ENCODE results near the gene TRPM3. TPM values are rescaled to one million over a fixed set of nuclear protein-coding genes. Genes with fewer than 3 reads are reported as not detected.

The TRPM3 gene
- total and polyA plus RNA-seq, 2 of the 13 experiments (the other 11 are each of a cell fraction or from before 2014, with no cell fraction given): not detected

GRCh38 chr9:70517926-70518610, 603.4 kb downstream of the TRPM3 start:
- H3K4me2 ChIP-seq (ENCODE audit: low read depth, low read length): no peak overlapping the region
- intact Hi-C loops (cut with micrococcal nuclease; ENCODE audit: unreplicated experiment): no loop called here
- no peak overlapping the region for H3K4me3 ChIP-seq (replicated peaks in 1 of 3; ENCODE audit: insufficient read depth in 1 of 3, low read depth in 2 of 3, low read length in 3 of 3)
- H3K79me2 ChIP-seq (ENCODE audit: insufficient read depth, low read length): no peaks in the 10 kb centered on the region
- TF ChIP-seq FIP1L1 (IDR thresholded peaks at IDR 0.05; ENCODE audit: borderline replicate concordance, insufficient read depth, low read depth, low read length): no peak
- TF ChIP-seq RXRB (CRISPR knock-in tag; IDR thresholded peaks at IDR 0.05; ENCODE audit: borderline replicate concordance): no peak
- TF ChIP-seq, protein P1, sequence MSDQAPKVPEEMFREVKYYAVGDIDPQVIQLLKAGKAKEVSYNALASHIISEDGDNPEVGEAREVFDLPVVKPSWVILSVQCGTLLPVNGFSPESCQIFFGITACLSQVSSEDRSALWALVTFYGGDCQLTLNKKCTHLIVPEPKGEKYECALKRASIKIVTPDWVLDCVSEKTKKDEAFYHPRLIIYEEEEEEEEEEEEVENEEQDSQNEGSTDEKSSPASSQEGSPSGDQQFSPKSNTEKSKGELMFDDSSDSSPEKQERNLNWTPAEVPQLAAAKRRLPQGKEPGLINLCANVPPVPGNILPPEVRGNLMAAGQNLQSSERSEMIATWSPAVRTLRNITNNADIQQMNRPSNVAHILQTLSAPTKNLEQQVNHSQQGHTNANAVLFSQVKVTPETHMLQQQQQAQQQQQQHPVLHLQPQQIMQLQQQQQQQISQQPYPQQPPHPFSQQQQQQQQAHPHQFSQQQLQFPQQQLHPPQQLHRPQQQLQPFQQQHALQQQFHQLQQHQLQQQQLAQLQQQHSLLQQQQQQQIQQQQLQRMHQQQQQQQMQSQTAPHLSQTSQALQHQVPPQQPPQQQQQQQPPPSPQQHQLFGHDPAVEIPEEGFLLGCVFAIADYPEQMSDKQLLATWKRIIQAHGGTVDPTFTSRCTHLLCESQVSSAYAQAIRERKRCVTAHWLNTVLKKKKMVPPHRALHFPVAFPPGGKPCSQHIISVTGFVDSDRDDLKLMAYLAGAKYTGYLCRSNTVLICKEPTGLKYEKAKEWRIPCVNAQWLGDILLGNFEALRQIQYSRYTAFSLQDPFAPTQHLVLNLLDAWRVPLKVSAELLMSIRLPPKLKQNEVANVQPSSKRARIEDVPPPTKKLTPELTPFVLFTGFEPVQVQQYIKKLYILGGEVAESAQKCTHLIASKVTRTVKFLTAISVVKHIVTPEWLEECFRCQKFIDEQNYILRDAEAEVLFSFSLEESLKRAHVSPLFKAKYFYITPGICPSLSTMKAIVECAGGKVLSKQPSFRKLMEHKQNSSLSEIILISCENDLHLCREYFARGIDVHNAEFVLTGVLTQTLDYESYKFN (CRISPR knock-in tag; conservative IDR thresholded peaks at IDR 0.05): no peak
- TF ChIP-seq, protein P2, sequence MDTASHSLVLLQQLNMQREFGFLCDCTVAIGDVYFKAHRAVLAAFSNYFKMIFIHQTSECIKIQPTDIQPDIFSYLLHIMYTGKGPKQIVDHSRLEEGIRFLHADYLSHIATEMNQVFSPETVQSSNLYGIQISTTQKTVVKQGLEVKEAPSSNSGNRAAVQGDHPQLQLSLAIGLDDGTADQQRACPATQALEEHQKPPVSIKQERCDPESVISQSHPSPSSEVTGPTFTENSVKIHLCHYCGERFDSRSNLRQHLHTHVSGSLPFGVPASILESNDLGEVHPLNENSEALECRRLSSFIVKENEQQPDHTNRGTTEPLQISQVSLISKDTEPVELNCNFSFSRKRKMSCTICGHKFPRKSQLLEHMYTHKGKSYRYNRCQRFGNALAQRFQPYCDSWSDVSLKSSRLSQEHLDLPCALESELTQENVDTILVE (CRISPR knock-in tag; IDR thresholded peaks at IDR 0.05): no peak
- TF ChIP-seq MAFK (conservative IDR thresholded peaks at IDR 0.05 in 1 of 2, IDR thresholded peaks at IDR 0.05 in 1 of 2; ENCODE audit: low read length in 2 of 2): peak; percentile 50 to 75; a peak in 3 of 4 replicates
- TF ChIP-seq, protein P3, sequence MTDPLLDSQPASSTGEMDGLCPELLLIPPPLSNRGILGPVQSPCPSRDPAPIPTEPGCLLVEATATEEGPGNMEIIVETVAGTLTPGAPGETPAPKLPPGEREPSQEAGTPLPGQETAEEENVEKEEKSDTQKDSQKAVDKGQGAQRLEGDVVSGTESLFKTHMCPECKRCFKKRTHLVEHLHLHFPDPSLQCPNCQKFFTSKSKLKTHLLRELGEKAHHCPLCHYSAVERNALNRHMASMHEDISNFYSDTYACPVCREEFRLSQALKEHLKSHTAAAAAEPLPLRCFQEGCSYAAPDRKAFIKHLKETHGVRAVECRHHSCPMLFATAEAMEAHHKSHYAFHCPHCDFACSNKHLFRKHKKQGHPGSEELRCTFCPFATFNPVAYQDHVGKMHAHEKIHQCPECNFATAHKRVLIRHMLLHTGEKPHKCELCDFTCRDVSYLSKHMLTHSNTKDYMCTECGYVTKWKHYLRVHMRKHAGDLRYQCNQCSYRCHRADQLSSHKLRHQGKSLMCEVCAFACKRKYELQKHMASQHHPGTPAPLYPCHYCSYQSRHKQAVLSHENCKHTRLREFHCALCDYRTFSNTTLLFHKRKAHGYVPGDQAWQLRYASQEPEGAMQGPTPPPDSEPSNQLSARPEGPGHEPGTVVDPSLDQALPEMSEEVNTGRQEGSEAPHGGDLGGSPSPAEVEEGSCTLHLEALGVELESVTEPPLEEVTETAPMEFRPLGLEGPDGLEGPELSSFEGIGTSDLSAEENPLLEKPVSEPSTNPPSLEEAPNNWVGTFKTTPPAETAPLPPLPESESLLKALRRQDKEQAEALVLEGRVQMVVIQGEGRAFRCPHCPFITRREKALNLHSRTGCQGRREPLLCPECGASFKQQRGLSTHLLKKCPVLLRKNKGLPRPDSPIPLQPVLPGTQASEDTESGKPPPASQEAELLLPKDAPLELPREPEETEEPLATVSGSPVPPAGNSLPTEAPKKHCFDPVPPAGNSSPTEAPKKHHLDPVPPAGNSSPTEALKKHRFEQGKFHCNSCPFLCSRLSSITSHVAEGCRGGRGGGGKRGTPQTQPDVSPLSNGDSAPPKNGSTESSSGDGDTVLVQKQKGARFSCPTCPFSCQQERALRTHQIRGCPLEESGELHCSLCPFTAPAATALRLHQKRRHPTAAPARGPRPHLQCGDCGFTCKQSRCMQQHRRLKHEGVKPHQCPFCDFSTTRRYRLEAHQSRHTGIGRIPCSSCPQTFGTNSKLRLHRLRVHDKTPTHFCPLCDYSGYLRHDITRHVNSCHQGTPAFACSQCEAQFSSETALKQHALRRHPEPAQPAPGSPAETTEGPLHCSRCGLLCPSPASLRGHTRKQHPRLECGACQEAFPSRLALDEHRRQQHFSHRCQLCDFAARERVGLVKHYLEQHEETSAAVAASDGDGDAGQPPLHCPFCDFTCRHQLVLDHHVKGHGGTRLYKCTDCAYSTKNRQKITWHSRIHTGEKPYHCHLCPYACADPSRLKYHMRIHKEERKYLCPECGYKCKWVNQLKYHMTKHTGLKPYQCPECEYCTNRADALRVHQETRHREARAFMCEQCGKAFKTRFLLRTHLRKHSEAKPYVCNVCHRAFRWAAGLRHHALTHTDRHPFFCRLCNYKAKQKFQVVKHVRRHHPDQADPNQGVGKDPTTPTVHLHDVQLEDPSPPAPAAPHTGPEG (CRISPR knock-in tag; IDR thresholded peaks at IDR 0.05): no peak
- no peak for TF ChIP-seq NFRKB (IDR thresholded peaks at IDR 0.05)
- TF ChIP-seq MAFF (IDR thresholded peaks at IDR 0.05; ENCODE audit: low read depth, low read length): peak; percentile 52; the same call in 1 of the 2 replicates
- TF ChIP-seq ZNF709 (CRISPR knock-in tag; IDR thresholded peaks at IDR 0.05): no peak
- no peak for TF ChIP-seq CENPBD1 (CRISPR knock-in tag; IDR thresholded peaks at IDR 0.05; ENCODE audit: borderline replicate concordance, low read depth)
- H3K4me1 ChIP-seq (ENCODE audit: insufficient read depth, low read length): no peaks in the 10 kb centered on the region
- ChIA-PET CTCF (ENCODE audit: low intra/inter-chr PET ratio, low total read pairs) (no interaction called here), POLR2A (no interaction called here)
- DNase-seq (ENCODE audit: low spot score) (no peak), FAIRE-seq (no peak), ATAC-seq (no peak)
- in situ Hi-C loops (cut with HindIII; ENCODE audit: extremely low pct_ligation_motif_present, low pct_unique_long_range_greater_than_20kb): no loop called here
- no peaks in the 10 kb centered on the region for H3K9me3 ChIP-seq (ENCODE audit: low read length)
- BruUV-seq (replicated peaks): no TSS peak
- H2AFZ ChIP-seq (ENCODE audit: low read length): no peak overlapping the region
- H3K9ac ChIP-seq (ENCODE audit: insufficient read depth, low read depth, low read length): no peak overlapping the region
- no peaks in the 10 kb centered on the region; a peak in 1 of 5 replicates for H3K27me3 ChIP-seq (ENCODE audit: control insufficient read depth in 1 of 2, insufficient read depth in 2 of 2, low read length in 2 of 2)
- no peak overlapping the region for H3K27ac ChIP-seq (ENCODE audit: extremely low read length, insufficient read depth, low read length)
- no peaks in the 10 kb centered on the region for H3K36me3 ChIP-seq (replicated peaks in 1 of 2; ENCODE audit: control insufficient read depth in 1 of 2, insufficient read depth in 2 of 2, low read length in 2 of 2)
- no peaks in the 10 kb centered on the region for H4K20me1 ChIP-seq (ENCODE audit: insufficient read depth, low read length)
- 4% methylated on average over 1 of the region's 1 CpG for WGBS (ENCODE audit: low lambda C conversion rate)

Data from HepG2 (cell line).